GM19193 (cell line): ENCODE measurements around the gene JAK1.

ENCODE experiments used
- POLR2A ChIP-seq: IDR thresholded peaks from 4 replicates; pipeline ENCODE4 v1.6.1; 2011; ENCODE audit not compliant: insufficient read depth, insufficient read length; ENCODE audit errors: extremely low read depth

Gene JAK1

DNA sequence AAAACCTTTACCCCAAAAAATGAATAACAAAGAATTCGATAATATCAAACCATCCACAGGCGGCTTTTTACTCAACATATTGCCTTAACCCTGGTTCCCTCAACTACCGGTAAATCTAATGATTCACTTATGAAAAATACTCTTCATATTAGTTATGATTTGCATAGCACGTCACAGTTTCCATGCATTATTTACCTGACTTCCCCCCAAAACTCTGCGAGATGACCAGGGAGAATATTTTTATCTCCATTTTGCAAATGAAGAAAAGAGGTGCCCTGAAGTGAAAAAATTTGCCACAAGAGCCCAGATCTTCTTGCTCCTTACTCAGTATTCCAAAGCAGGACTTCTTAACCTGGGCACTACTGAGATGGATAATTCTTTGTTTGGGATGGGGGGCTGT lies 2.9 kb downstream of the JAK1 start:
- TF ChIP-seq POLR2A: no peak

DNA sequence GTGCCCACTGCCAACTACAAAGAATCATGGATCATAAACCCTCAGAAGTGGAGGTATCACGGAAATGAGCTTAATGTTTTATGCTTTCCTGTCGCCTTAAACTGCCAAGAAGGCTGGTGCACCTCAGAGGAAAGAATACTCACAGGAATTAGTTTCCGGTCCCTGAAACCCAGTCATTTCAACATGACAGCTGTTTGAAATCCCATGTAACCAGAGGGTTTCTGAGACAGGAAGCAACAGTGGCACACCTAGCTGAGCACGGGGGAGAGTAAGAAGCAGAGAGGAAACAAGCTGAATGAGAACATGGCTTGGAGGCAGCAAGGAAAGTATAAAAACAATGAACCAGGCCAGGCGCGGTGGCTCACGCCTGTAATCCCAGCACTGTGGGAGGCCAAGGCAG lies 3.9 kb downstream of the JAK1 start:
- no peak for TF ChIP-seq POLR2A

DNA sequence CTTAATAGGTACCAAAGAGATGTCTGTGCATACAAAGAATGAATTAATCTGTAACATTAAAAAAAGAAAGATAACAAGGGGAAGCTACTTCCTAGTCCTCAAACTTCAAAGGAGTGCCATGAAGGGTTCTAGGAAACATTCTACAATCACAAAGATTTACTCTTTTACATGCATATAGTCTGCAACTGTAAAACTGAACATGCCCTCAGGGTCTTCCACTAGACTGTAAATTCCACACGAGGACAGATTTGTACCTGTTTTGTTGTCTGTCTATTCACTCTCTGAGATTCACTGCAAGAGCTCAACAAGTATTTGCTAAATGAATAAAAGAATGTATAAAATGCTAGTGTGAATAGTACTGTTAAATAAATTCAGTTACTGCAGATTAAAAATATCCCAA lies 4.4 kb downstream of the JAK1 start:
- TF ChIP-seq POLR2A: no peak

DNA sequence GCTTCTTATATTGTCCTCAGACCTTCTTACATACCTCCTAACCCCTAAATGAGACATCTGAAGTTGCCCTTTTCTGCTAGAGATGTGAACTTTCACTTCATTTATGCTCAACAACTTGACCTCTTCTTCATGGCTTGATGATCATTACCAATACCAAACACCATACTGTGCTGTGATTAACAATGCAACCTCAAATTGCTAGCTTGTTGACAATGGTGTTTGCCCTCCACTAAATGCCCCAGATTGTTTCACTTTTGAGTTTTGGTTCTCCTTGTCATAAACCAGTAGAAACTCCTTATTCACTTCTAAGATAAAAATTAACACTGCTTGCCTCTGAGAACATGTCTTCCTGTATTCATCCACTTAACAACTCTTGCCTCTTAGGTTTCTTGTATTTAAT lies 5.6 kb downstream of the JAK1 start:
- no peak for TF ChIP-seq POLR2A

DNA sequence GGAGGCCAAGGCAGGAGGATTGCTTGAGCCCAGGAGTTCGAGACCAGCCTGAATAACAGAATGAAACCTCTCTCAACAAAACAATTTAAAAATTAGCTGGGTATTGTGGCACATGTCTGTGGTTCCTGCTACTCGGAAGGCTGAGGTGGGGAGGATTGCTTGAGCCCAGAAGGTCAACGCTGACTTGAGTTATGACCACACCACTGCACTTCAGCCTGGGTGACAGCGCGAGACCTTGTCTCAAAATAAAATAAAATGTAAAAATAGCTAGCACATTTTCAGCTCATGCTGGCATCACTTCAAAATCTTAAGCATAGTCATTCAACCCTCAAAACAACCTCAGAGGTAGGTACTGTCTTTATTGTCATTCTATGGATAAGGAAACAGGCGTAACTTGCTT lies 6.4 kb downstream of the JAK1 start:
- TF ChIP-seq POLR2A: no peak

DNA sequence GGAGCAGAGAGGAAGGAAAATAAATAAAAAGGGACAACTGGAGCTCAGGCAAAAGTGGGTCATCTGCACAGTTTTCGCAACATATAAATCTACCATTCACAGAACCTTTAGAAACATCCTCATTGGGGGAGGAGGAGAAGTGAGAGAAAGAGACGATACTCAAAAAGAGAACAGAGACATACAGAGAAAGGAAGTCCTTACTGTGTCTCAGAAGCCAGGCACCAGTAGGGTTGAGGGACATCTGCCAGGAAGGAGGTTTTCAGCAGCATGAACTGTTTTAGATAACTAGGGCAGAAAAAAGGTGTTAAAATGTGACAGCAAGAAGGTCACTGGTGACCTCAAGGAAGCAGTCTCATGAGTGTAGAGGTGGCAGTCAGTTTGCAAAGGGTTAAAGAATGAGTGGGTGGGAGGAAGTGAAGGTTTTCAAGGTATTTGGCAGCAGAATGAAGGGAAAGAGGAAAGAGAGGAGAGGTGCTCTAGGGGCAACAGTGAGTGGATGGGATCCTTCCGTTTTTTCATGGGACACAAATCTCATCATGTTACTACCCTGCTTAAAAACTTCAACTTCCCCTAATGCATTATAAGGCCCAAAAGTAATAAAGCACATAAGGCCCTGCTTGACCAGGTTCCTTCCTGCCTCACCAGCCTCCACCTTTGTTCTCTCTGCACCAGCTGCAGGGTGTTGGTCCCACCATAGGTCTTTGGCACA lies 9.5 kb downstream of the JAK1 start:
- TF ChIP-seq POLR2A: no peak

DNA sequence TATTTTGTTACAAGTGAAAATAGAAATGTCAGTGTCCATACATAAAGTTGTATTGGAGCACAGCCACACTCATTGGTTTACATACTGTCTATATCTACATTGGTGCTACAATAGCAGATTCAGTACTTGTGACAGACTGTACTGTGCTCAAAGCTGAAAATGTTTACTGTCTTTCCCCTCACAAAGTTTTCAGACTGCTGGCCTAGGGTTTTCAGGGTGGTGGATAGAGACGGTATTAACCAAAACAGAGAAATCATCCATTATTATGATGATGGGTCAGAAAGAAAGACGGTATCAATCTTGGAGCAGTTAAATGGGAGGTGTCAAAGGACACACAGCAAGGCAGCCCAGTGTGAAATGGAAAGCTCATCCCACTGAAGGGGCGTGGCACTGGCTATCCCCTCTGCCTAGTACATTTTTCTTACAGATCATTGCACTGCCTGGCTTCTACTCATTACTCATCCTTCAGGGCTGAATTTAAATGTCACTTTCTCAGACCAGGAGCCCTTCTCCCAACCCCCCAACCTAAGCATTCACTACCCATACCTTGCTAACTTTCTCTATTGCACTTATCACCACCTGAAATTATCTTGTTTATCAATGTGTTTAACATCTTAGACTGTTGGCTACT lies 10.2 kb downstream of the JAK1 start:
- TF ChIP-seq POLR2A: no peak

DNA sequence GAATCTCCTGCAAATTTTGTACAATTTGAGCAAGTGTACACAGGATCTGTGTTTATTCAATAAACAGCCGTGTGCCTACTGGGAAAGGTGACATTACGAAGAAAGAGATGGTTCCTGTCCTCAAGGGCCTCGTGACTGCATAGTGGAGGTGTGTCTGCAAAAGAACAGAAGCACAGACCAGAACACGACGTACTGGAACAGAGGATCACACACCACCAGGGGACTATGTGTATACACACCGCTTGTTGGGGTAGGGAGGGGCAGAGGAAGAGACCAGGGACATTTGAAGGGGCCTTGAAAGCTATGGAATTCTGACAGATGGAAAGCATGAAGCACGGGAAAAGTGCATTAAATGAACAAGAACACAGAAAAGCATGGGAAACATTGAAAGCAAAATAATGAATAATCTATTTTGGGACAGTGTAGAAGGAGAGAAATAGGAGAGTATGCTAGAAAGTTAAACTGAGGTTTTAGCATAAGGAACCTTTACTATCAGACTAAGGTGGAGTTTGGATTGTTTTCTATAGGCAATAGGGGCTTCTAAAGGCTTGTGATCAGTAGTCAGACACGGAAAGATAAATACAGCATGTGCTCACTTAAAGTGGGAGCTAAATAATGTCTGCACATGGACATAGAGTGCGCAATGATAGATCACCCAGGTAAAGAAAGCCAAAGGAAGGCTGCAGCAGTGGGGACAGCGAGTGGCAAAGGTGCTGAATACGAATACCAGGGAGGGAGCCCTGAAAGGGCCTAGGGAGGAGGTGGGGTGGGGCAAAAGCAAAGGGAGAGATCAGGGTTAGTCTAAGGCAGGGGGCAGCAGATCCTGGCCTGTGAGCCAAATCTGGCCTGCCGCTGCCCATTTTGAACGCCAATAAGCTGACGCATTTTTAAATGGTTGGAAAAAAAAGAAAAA lies 11.0 kb downstream of the JAK1 start:
- TF ChIP-seq POLR2A: no peak

DNA sequence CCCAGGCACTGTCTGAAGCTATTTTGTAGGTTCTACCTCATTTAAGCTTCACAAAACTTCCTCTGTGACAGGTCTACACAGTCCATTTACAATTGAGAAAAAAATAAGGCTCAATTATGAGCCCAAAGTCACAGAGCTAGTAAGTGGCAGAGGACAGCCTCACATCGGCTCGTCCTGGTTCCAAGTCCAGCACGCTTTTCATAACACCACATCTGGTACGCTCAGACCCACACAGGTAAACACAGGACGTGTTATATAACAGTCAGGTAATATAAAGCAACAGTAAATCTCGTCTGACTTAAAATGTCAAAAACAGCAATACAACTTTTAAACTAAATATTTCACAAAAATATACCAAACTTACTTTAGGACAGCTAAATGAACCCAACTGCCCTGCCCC lies 13.1 kb downstream of the JAK1 start:
- no peak for TF ChIP-seq POLR2A

DNA sequence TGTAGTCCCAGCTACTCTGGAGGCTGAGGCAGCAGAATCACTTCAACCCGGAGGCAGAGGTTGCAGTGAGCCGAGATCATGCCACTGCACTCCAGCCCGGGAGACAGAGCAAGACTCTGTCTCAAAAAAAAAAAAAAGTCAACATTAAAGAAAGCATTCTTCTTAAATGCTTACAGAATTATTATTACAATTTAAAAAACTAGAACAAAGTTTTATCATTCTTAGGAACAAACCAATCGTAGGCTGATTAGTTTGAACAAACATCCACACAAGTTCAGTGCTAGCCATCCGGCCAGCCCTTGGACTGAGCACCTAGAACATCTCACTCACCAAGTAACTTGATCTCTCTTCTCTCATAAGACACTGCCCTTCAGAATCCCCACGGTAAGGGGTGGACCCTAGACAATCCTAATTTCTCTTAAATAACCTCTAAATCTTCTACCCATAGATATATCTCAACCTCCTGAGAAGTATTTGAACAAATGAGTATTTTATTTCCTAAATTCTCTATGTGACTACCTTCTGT lies 16.0 kb downstream of the JAK1 start:
- TF ChIP-seq POLR2A: no peak

DNA sequence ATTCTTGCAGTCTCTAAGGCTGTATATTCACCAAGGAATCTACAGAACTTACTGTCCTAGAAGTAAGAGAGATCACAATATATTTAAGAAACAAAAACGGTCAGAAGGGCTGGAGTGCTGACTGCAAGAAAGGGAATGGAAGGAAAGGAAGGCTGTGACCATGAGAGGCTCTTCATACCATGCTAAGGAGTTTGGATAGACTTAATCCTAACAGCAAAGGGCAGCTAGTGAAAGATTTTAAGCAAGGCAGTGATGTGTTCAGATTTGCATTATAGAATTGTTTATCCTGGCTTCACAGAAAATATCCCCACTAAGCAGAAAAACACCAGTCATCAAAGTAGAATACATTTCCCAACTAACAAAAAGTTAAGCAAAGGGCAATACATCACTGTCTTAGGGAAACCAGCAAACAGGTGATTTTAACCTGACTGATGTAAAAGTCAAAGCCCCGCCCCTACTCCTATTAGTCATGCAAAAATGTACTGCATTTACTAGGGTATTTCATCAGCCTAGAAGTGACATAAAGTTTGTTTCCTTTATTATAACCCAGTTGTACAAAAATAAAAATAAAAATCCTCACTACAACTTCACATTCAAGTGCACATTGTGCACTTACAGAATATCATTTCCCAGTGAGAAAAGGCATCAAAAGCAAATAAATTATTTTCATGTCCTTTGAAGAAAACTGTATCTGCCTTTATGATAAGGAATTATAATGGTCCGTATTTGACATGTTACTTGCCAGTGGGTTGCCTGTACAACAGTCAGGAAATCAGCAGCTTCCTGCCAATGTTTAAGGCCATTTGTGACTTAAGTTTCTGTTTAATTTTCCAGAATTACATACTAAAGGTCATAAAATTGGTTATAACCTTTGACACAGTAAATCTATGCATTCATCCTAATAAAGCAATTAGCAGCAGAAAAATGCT lies 17.2 kb downstream of the JAK1 start:
- TF ChIP-seq POLR2A: no peak

DNA sequence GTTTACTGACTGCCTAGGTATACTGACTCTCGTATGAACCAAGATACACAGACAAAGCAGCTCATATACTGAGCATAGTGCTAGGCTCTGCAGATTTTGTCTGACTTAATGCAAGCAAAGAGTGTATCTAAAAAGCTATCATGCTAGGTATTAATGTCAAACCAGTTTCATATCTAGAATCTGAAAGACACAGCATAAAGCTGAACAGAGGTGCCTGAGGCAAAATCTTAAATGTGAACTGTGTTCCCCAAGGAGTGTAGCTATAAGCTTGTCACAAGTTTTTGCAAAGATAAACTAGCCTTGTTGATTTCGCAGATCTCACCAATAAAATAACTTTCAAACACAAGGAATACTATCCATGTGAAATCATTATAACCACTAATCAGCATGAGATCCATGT lies 18.1 kb downstream of the JAK1 start:
- no peak for TF ChIP-seq POLR2A

DNA sequence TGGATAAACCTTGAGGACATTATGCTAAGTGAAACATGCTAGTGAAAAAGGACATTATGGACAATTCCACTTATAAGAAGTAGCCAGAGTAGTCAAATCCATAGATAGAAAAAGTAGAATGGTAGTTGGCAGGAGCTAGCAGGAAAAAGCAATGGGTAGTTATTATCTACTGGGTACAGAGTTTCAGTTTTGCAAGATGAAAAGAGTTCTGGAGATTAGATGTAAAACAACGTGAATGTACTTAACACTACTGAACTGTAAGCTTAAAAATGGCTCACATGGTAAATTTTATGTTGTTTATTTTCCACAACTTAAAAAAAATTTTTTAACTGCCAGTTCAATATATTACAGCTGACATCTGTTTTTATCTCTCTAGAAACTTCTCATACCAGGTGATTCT lies 19.4 kb downstream of the JAK1 start:
- no peak for TF ChIP-seq POLR2A

DNA sequence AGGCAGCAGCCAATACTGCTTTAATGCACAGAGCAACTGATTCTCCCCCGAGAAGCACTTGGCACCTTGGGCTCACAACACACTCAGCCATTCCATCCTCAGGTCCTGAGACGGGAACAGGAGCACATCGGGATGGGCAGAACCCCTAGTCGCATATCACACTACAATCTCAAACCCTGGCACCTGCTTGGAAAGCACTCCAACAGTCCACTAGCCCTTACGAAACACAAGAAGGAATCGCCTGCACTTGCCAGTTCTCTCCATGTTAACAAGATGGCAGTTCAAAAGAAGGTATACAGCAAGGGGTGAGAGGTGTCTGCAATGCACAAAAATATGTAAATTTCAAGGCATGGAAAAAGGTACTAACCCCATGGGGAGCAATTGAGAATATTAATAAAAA lies 21.4 kb downstream of the JAK1 start:
- TF ChIP-seq POLR2A: no peak
